ENCODE results near the gene WDR77. TPM values are rescaled to one million over a fixed set of nuclear protein-coding genes. Genes with fewer than 3 reads are reported as not detected.

Gene WDR77
- total RNA-seq, 1 donor from 2014 or later: 50.8 TPM

DNA sequence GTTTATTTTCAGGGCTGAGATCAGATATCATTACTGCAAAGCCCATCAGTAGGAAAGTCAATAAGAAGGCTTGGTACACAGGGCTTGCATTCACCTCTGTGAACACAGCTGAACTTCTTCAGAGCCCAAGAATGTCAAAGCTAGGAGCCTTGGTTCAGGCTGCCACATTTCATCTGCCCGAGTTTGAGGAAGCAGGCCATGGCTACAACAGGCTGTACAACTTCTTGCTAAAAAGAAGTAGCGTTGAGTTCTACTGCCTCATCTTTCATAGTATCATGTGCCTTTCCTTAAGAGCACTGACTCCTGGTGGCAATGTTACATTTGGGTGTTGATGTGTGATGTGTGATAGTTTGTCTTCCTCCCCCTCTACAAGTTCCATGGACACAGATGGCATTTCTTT lies 34.8 kb upstream of the WDR77 start:
- H3K4me1 ChIP-seq: no peaks in the 10 kb centered on the region
- H3K4me3 ChIP-seq: no peak overlapping the region
- intact Hi-C loops (cut with DNase I): loop anchor here (5.0 kb wide), 1 partner anchor 283 kb away; no protein-coding TSS in a partner anchor
- TF ChIP-seq POLR2AphosphoS5 (IDR thresholded peaks at IDR 0.05; ENCODE audit: insufficient read depth in 1 of 2, low read depth in 1 of 2): no peak
- TF ChIP-seq, protein P1, sequence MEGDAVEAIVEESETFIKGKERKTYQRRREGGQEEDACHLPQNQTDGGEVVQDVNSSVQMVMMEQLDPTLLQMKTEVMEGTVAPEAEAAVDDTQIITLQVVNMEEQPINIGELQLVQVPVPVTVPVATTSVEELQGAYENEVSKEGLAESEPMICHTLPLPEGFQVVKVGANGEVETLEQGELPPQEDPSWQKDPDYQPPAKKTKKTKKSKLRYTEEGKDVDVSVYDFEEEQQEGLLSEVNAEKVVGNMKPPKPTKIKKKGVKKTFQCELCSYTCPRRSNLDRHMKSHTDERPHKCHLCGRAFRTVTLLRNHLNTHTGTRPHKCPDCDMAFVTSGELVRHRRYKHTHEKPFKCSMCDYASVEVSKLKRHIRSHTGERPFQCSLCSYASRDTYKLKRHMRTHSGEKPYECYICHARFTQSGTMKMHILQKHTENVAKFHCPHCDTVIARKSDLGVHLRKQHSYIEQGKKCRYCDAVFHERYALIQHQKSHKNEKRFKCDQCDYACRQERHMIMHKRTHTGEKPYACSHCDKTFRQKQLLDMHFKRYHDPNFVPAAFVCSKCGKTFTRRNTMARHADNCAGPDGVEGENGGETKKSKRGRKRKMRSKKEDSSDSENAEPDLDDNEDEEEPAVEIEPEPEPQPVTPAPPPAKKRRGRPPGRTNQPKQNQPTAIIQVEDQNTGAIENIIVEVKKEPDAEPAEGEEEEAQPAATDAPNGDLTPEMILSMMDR (IDR thresholded peaks at IDR 0.05): no peak
- TF ChIP-seq POLR2A (IDR thresholded peaks at IDR 0.05): no peak
- H3K9me3 ChIP-seq: no peaks in the 10 kb centered on the region
- no peak overlapping the region for H3K27ac ChIP-seq
- DNase-seq (ENCODE audit: extremely low spot score in 2 of 2): no peak
- H3K36me3 ChIP-seq: no peaks in the 10 kb centered on the region
- H3K27me3 ChIP-seq: no peaks in the 10 kb centered on the region

- TF ChIP-seq, protein P1 (IDR thresholded peaks at IDR 0.05): no peak
- TF ChIP-seq POLR2AphosphoS5 (IDR thresholded peaks at IDR 0.05; ENCODE audit: insufficient read depth in 1 of 2, low read depth in 1 of 2) (no peak), POLR2A (IDR thresholded peaks at IDR 0.05) (no peak)
These were observed 34.1 kb upstream of the WDR77 start for GRCh38 chr1:111483166-111483565.

DNA sequence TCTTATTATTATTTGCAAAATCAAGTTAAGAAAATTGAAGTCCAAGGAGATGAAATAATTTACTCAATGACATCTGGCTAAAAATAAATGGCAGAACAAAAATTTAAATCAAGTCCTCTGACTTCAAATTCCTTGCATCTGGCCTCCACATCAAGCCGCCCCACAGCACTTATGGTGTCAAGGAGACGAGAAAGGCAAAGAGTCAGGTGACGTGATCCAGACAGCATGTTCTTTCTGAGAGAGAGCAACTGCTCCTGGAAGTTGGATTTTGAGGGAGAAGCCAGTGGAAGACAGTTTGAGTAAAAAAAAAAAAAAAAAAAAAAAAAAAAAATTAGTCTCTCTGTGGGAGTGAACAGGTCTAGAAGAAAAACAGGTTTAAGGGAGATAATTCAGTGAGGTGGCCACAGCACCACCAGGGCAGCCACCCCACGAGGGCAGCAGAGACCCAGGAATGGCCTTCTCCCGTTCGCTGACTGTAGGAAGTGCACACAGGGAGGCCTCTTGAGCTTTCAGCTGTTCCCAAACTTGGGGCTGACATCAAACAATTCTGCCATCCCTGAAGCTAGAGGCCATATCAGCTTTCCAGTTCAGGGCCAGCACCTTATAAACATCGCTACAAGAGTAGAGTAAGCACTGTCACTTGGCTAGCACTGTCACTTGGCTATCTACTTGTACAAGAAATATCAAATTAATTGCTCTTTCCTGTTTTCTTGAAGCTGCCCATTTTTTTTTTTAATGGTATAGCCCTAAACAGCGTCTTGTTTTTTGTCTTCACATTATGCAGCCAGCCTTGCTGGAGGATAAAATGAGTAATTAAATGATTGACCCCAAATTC lies 32.5 kb upstream of the WDR77 start:
- Histone ChIP-seq H3K4me3 (no peak overlapping the region), H3K4me1 (no peaks in the 10 kb centered on the region), H3K27me3 (no peaks in the 10 kb centered on the region), H3K36me3 (no peaks in the 10 kb centered on the region), H3K27ac (no peak overlapping the region), H3K9me3 (no peaks in the 10 kb centered on the region)
- intact Hi-C loops (cut with DNase I): loop anchor here (5.0 kb wide), 1 partner anchor 286 kb away; no protein-coding TSS in a partner anchor
- DNase-seq (ENCODE audit: extremely low spot score in 2 of 2): no peak
- TF ChIP-seq, protein P1 (IDR thresholded peaks at IDR 0.05): peak; percentile 10 to 60 (median 44)
- TF ChIP-seq POLR2A (IDR thresholded peaks at IDR 0.05): no peak

More at GRCh38 chr1:111483166-111483565, 34.1 kb upstream of the WDR77 start:
- no peaks in the 10 kb centered on the region for H3K4me1 ChIP-seq
- intact Hi-C loops (cut with DNase I): loop anchor here (5.0 kb wide), 1 partner anchor 284 kb away; no protein-coding TSS in a partner anchor
- H3K36me3 ChIP-seq: no peaks in the 10 kb centered on the region
- no peak overlapping the region for H3K4me3 ChIP-seq
- H3K9me3 ChIP-seq: no peaks in the 10 kb centered on the region
- H3K27ac ChIP-seq: no peak overlapping the region
- DNase-seq (ENCODE audit: extremely low spot score in 2 of 2): no peak
- no peaks in the 10 kb centered on the region for H3K27me3 ChIP-seq

GRCh38 chr1:111480674-111481073 lies 31.6 kb upstream of the WDR77 start:
- no peak for DNase-seq (ENCODE audit: extremely low spot score in 2 of 2)
- no peaks in the 10 kb centered on the region for H3K36me3 ChIP-seq
- TF ChIP-seq POLR2A (IDR thresholded peaks at IDR 0.05) (no peak), POLR2AphosphoS5 (IDR thresholded peaks at IDR 0.05; ENCODE audit: insufficient read depth in 1 of 2, low read depth in 1 of 2) (no peak)
- TF ChIP-seq, protein P1 (IDR thresholded peaks at IDR 0.05): no peak
- H3K27me3 ChIP-seq: no peaks in the 10 kb centered on the region
- H3K27ac ChIP-seq: no peak overlapping the region
- intact Hi-C loops (cut with DNase I): loop anchor here (5.0 kb wide), 1 partner anchor 287 kb away; no protein-coding TSS in a partner anchor
- H3K4me1 ChIP-seq: peaks cover 5% of the 10 kb centered on the region
- no peak overlapping the region for H3K4me3 ChIP-seq
- no peaks in the 10 kb centered on the region for H3K9me3 ChIP-seq

- no peak for DNase-seq (ENCODE audit: extremely low spot score in 2 of 2)
- intact Hi-C loops (cut with DNase I): no loop called here
- no peaks in the 10 kb centered on the region for H3K27me3 ChIP-seq
- TF ChIP-seq, protein P1 (IDR thresholded peaks at IDR 0.05): no peak
- no peak for TF ChIP-seq POLR2AphosphoS5 (IDR thresholded peaks at IDR 0.05; ENCODE audit: insufficient read depth in 1 of 2, low read depth in 1 of 2)
- no peak for TF ChIP-seq POLR2A (IDR thresholded peaks at IDR 0.05)
- H3K36me3 ChIP-seq: no peaks in the 10 kb centered on the region
- H3K4me1 ChIP-seq: peaks cover 5% of the 10 kb centered on the region
- H3K9me3 ChIP-seq: no peaks in the 10 kb centered on the region
- no peak overlapping the region for H3K4me3 ChIP-seq
- H3K27ac ChIP-seq: no peak overlapping the region
These were observed 27.8 kb upstream of the WDR77 start for GRCh38 chr1:111476761-111477309.

Measured in vagina (tissue), 2 donors.